ENCODE measurements around the gene PLK1.

GRCh38 chr16:23673971-23674614, 4.6 kb upstream of the PLK1 start:
- no peak for TF ChIP-seq CTCF (IDR thresholded peaks at IDR 0.05)
- no peak for TF ChIP-seq POLR2A (IDR thresholded peaks at IDR 0.05)

All from testis (tissue), 2 donors.